TTC549 (cell line): ENCODE data around the gene CIART.
"Not testable (repeated sequence)": the region's sequence is repeated elsewhere in the genome, so short reads cannot be mapped to it uniquely, and the experiment has no call there.

Experiments
- FAIRE-seq: peaks from 2 replicates; lab custom pipeline; 2012; peaks lifted over from hg19 to GRCh38; lab: Jason Lieb, UNC

Gene CIART

GRCh38 chr1:150281758-150282557 is at the start of gene CIART:
CIART (plus strand) TSS chr1:150282554; CDS start chr1:150283268, 714 bp downstream.
- peak; percentile 99 for FAIRE-seq

GRCh38 chr1:150232921-150233320 is 49.4 kb upstream of the CIART start:
- not testable (repeated sequence) for FAIRE-seq

GRCh38 chr1:150233359-150234308 is 48.7 kb upstream of the CIART start:
- FAIRE-seq = no peak

GRCh38 chr1:150234309-150234565 is 48.1 kb upstream of the CIART start:
- no peak for FAIRE-seq

- no peak for FAIRE-seq
Observed at GRCh38 chr1:150234566-150235293, 47.6 kb upstream of the CIART start.

GRCh38 chr1:150235294-150235851 is 47.0 kb upstream of the CIART start:
- FAIRE-seq = no peak

- FAIRE-seq = peak; percentile 99
Observed at GRCh38 chr1:150235852-150236613, 46.3 kb upstream of the CIART start, which contains the start of gene ANP32E. ANP32E (minus strand) TSS chr1:150236112; CDS start chr1:150235786, 326 bp downstream.

GRCh38 chr1:150236614-150237100 is 45.7 kb upstream of the CIART start:
- no peak for FAIRE-seq

GRCh38 chr1:150237176-150237575 is 45.2 kb upstream of the CIART start:
- FAIRE-seq = not testable (repeated sequence)

GRCh38 chr1:150237746-150238145 is 44.6 kb upstream of the CIART start:
- FAIRE-seq = no peak

- FAIRE-seq = no peak
Observed at GRCh38 chr1:150243003-150243402, 39.4 kb upstream of the CIART start.

GRCh38 chr1:150249936-150250335 is 32.4 kb upstream of the CIART start:
- FAIRE-seq = no peak

GRCh38 chr1:150256198-150256553 is 26.2 kb upstream of the CIART start:
- FAIRE-seq = no peak

GRCh38 chr1:150256554-150257341 is 25.6 kb upstream of the CIART start:
- no peak for FAIRE-seq

- FAIRE-seq = no peak
Observed at GRCh38 chr1:150257624-150258585, 24.4 kb upstream of the CIART start, which contains the start of gene CA14. CA14 (plus strand) TSS chr1:150257774; CDS start chr1:150258129, 355 bp downstream.

- no peak for FAIRE-seq
Observed at GRCh38 chr1:150259217-150259616, 23.1 kb upstream of the CIART start.

- no peak for FAIRE-seq
Observed at GRCh38 chr1:150259758-150260669, 22.3 kb upstream of the CIART start.

GRCh38 chr1:150261367-150261766 is 21.0 kb upstream of the CIART start:
- FAIRE-seq = no peak
